ENCODE data around the gene NR2E1.
A peak's percentile ranks its signal among the peaks of the same experiment; 100 is the strongest.

The NR2E1 gene

GRCh38 chr6:108156180-108156937, 9.5 kb upstream of the NR2E1 start:
- DNase-seq (ENCODE audit: low spot score) = peak; percentile 21

GRCh38 chr6:108156938-108157233, 8.9 kb upstream of the NR2E1 start:
- no peak for DNase-seq (ENCODE audit: low spot score)

GRCh38 chr6:108157234-108157980, 8.4 kb upstream of the NR2E1 start:
- no peak for DNase-seq (ENCODE audit: low spot score)

- no peak for DNase-seq (ENCODE audit: low spot score)
These were observed 7.8 kb upstream of the NR2E1 start for GRCh38 chr6:108157981-108158525.

- no peak for DNase-seq (ENCODE audit: low spot score)
These were observed 5.8 kb upstream of the NR2E1 start for GRCh38 chr6:108159981-108160380.

- DNase-seq (ENCODE audit: low spot score) = no peak
These were observed 4.0 kb upstream of the NR2E1 start for GRCh38 chr6:108161724-108162282.

GRCh38 chr6:108163267-108163643, 2.6 kb upstream of the NR2E1 start:
- peak; percentile 41 for DNase-seq (ENCODE audit: low spot score)

- DNase-seq (ENCODE audit: low spot score) = no peak
These were observed 1.9 kb upstream of the NR2E1 start for GRCh38 chr6:108163644-108164542.

- DNase-seq (ENCODE audit: low spot score) = no peak
These were observed 1.3 kb upstream of the NR2E1 start for GRCh38 chr6:108164543-108164814.

GRCh38 chr6:108164815-108165706, 761 bp upstream of the NR2E1 start:
- DNase-seq (ENCODE audit: low spot score) = no peak

- DNase-seq (ENCODE audit: low spot score) = no peak
These were observed 1.0 kb downstream of the NR2E1 start for GRCh38 chr6:108166664-108167448.

GRCh38 chr6:108167449-108168089, 1.7 kb downstream of the NR2E1 start:
- DNase-seq (ENCODE audit: low spot score) = no peak

- no peak for DNase-seq (ENCODE audit: low spot score)
These were observed 2.3 kb downstream of the NR2E1 start for GRCh38 chr6:108168090-108168463.

GRCh38 chr6:108168501-108169463, 3.0 kb downstream of the NR2E1 start:
- DNase-seq (ENCODE audit: low spot score) = peak; percentile 33

GRCh38 chr6:108169464-108170331, 3.9 kb downstream of the NR2E1 start:
- DNase-seq (ENCODE audit: low spot score) = no peak

- DNase-seq (ENCODE audit: low spot score) = no peak
These were observed 4.8 kb downstream of the NR2E1 start for GRCh38 chr6:108170332-108171290.

Data from kidney tubule cell (primary cell).